ENCODE data around the gene CCSER1.

CCSER1 gene

GRCh38 chr4:91485415-91485814 is 1358.2 kb downstream of the CCSER1 start:
- DNase-seq (ENCODE audit: low spot score), result no peak
- POLR2A ChIA-PET (ENCODE audit: low non-redundant PET), result no interaction called here
- no peak for TF ChIP-seq CTCF (conservative IDR thresholded peaks at IDR 0.05; ENCODE audit: low read depth)
- H3K27ac ChIP-seq, result no peak overlapping the region
- CTCF ChIA-PET, result no interaction called here

DNA sequence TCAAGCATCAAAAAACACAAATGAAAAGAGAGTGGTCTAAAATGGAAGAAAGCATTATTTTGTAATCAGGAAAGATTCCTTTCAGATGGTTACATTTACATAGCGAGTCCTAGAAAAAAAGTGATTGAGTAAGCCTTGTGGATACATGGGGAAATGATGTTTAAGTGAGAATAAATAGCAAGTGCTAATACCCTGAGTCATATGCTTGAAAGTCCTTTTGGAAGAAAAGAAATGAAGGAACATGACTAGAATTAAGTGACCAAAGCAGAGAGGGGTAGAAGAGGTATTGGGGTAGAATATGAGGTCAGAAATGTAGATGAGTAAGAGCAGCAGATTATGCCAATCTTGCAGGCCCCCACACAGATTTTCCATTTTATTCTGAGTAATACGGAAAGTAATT is 1361.8 kb downstream of the CCSER1 start:
- no peak for DNase-seq (ENCODE audit: low spot score)
- TF ChIP-seq CTCF (conservative IDR thresholded peaks at IDR 0.05; ENCODE audit: low read depth), result no peak
- no peak overlapping the region for H3K27ac ChIP-seq
- ChIA-PET POLR2A (ENCODE audit: low non-redundant PET) (no interaction called here), CTCF (no interaction called here)

DNA sequence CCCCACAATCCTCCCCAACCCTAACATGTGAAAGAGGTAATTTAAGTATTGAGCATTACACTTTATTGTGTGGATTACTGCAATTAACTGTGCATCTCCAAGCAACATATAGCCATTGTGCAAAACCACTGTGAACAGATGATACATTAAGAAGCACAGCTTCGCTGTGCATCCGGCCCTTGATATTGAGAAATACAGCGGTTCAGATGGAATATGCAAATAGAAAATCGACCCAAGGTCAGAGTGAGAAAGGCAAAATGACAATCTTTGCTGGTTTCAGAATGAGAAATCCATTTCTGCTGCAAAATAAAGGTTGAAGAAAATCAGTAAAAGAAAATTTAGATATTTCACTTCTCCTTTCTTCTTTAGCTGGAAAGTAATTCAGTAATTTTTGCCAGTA is 1370.7 kb downstream of the CCSER1 start:
- POLR2A ChIA-PET (ENCODE audit: low non-redundant PET), result no interaction called here
- DNase-seq (ENCODE audit: low spot score), result no peak
- CTCF ChIA-PET, result no interaction called here
- no peak for TF ChIP-seq CTCF (conservative IDR thresholded peaks at IDR 0.05; ENCODE audit: low read depth)
- H3K27ac ChIP-seq, result no peak overlapping the region

- CTCF ChIA-PET, result no interaction called here
- H3K27ac ChIP-seq, result no peak overlapping the region
- POLR2A ChIA-PET (ENCODE audit: low non-redundant PET), result no interaction called here
- no peak for TF ChIP-seq CTCF (conservative IDR thresholded peaks at IDR 0.05; ENCODE audit: low read depth)
- no peak for DNase-seq (ENCODE audit: low spot score)
These were observed 1375.2 kb downstream of the CCSER1 start for GRCh38 chr4:91502365-91502764.

DNA sequence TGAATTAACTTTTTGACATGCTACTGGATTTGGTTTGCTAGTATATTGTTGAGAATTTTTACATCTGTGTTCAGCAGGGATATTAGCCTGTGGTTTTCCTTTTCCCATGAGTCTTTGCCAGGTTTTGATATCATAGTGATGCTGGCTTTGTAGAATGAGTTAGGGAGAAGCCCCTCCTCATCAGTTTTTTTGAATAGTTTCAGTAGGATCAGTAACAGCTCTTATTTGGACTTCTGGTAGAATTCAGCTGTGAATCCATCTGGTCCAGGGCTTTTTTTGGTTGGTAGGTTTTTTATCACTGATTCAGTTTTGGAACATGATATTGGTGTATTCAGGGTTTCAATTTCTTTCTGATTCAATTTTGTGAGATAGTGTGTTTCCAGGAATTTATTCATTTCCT is 1386.1 kb downstream of the CCSER1 start:
- ChIA-PET CTCF (no interaction called here), POLR2A (ENCODE audit: low non-redundant PET) (no interaction called here)
- H3K27ac ChIP-seq, result no peak overlapping the region
- no peak for TF ChIP-seq CTCF (conservative IDR thresholded peaks at IDR 0.05; ENCODE audit: low read depth)
- DNase-seq (ENCODE audit: low spot score), result no peak

GRCh38 chr4:91519155-91519554 is 1392.0 kb downstream of the CCSER1 start:
- no peak for TF ChIP-seq CTCF (conservative IDR thresholded peaks at IDR 0.05; ENCODE audit: low read depth)
- no peak for DNase-seq (ENCODE audit: low spot score)
- ChIA-PET CTCF (no interaction called here), POLR2A (ENCODE audit: low non-redundant PET) (no interaction called here)
- H3K27ac ChIP-seq, result no peak overlapping the region

DNA sequence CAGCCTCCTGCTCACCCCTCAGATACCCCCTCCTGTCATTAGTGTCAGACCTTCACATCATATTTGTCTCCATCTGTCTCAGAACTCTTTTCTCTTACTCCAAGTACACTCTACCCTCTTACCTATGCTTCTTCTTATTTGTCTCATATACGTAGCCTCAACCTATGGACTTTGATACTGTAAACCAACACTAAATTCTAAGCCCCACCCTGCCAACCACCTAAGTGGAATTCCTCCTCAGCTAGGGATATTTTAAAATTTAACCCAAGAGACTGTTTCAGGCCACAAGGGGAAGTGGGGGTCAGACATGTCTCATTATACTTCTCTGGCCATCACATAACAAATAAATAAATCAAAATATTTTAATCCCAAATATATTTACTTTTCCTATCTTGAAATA is 1398.4 kb downstream of the CCSER1 start:
- CTCF ChIA-PET, result no interaction called here
- no peak for DNase-seq (ENCODE audit: low spot score)
- POLR2A ChIA-PET (ENCODE audit: low non-redundant PET), result no interaction called here
- TF ChIP-seq CTCF (conservative IDR thresholded peaks at IDR 0.05; ENCODE audit: low read depth), result no peak
- H3K27ac ChIP-seq, result no peak overlapping the region

All from RWPE1 (cell line).